Activated CD4-positive, CD25-positive, alpha-beta regulatory T cell treated with anti-CD3 and anti-CD28 coated beads, Interleukin-2, amount 50 U/mL, for 24 hours (primary cell): ENCODE measurements around the gene NSF.
A peak's percentile ranks its signal among the peaks of the same experiment; 100 is the strongest.
"Not testable (repeated sequence)": the region's sequence is repeated elsewhere in the genome, so short reads cannot be mapped to it uniquely, and the experiment has no call there.

Source experiments
- ATAC-seq, 2 donors: fragments of 150-1000 bp; cut with Tn5 transposase; one replicate each; pipeline ENCODE4 v1.10.0; 2021; ENCODE audit warnings: mild to moderate bottlenecking in 1 of 2, moderate library complexity in 1 of 2

The NSF gene

GRCh38 chr17:46628753-46629436 is 38.4 kb downstream of the NSF start:
- ATAC-seq: peak; percentile 91 to 92

- ATAC-seq: not testable (repeated sequence)
These were observed 41.7 kb downstream of the NSF start for GRCh38 chr17:46632146-46632545.

DNA sequence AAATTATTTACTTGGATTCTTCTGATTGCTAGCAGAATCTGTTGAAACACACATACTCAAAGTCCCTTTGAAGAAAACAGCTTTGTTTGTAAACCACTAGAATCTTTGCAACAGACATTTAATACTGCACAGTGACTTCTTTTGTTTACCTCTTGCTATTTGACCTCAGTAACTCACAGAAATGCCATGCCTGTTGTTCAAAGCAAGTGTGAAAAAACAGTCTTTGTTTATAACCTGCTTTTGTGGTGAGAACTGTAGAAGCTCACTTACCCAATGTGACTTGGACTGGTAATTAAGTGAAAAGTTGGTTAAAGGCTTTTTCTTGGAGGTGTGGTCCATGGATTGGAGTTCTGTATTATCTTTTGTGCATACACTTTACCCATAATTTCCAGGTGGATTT is 44.4 kb downstream of the NSF start:
- not testable (repeated sequence) for ATAC-seq

DNA sequence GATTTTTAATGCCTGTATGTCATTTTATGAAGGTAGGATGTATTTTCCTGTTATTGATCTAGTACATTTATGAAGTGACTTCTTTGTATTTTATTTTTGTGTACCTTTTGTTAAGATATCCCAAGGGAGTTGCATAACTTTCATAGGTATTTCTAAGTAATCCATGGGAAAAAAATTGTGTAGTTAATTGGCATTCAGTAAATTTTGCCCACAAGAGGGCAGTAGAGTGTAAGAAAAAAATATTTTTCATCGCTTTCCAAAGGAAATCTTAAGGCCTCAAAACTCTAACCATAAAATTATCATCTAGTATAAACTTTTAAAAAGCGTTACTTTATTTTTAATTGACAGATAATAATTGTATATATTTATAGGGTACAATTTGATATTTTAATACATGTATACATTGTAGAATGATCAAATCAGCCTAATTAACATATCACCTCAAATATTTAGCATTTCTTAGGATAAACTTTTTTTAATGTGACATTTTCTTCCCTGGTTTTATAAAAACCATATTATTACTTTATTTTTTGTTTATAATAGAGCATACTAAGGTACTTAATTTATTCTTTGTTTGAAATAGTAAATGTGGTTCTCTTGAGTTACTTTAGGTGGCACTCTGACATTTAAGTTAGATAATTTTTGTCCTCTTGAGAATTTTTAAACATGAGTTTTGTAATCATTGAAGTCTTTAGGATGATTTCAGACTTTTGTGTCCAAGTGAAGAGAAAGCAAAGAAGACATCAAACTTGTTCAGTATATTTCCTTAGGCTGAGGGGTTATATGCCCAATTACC is 51.6 kb downstream of the NSF start:
- not testable (repeated sequence) for ATAC-seq

- not testable (repeated sequence) for ATAC-seq
These were observed 56.8 kb downstream of the NSF start for GRCh38 chr17:46647251-46647650.

DNA sequence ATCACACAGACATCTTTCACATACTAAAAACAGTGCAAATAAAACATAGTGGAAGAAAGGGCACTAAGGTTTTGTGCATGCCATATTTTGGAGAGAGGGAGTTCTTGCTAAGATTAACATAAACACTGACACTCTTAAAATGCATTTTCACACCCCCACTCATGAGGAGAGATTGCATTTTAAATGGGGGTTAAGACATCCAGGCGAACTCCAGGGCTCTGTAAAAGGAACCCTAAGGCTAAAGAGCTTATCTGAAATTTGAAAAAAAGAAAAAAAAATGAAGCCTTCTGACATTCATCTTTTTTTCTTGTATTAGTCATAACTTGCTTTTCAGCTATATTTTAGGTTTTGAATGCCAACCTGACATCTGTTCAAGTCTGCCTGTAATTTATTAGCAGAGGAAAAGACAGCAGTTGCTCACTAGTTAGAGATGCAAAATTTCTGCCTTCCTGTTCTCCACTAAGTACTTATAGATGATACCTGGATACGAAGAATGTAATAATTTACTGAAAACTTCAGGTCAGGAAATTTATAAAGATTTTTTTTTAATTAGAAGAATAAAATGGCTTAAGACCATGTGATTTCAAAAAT is 57.3 kb downstream of the NSF start:
- ATAC-seq: not testable (repeated sequence)

GRCh38 chr17:46649246-46649645 is 58.8 kb downstream of the NSF start:
- ATAC-seq: not testable (repeated sequence)

GRCh38 chr17:46652024-46652643 is 61.7 kb downstream of the NSF start:
- not testable (repeated sequence) for ATAC-seq

GRCh38 chr17:46658235-46658634 is 67.8 kb downstream of the NSF start:
- ATAC-seq: not testable (repeated sequence)

DNA sequence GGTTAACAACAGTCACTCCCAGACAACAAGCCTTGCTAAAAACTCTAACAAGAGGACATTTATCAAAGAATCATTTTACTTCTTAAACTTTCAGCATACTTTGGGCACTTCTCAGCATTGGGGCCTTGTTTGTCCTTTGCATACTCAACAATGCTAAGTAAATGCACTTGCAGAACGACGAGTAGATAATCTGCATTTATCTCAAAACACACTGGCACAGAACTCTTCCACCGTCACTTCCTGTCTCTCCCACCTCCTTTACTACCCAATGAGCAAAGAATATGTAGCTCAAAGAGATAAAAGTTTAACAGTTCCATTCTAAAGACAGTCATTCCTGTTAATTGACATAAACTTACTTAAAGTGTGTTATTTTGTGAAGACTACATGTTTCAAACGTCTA is 69.2 kb downstream of the NSF start:
- not testable (repeated sequence) for ATAC-seq

DNA sequence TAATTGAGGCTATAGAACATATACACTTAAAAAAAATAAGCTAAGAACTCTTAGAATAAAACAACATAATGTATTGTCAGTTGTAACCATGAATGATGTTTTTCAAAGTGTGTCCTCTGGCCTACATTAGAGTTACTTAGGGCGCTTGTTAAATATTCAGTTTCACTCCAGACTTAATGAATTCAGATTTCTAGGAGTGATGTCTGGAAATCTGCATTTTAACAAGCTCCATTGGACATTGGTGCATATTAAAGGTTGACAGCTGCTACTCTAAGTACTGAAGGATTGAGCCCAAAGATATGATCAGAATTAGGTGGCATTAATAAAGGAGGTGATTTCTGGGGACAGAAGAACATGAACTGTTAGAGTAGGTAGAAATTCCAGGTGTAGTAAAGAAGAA is 72.7 kb downstream of the NSF start:
- not testable (repeated sequence) for ATAC-seq

GRCh38 chr17:46663552-46663951 is 73.1 kb downstream of the NSF start:
- not testable (repeated sequence) for ATAC-seq

- ATAC-seq: not testable (repeated sequence)
These were observed 75.5 kb downstream of the NSF start for GRCh38 chr17:46665969-46666368.

DNA sequence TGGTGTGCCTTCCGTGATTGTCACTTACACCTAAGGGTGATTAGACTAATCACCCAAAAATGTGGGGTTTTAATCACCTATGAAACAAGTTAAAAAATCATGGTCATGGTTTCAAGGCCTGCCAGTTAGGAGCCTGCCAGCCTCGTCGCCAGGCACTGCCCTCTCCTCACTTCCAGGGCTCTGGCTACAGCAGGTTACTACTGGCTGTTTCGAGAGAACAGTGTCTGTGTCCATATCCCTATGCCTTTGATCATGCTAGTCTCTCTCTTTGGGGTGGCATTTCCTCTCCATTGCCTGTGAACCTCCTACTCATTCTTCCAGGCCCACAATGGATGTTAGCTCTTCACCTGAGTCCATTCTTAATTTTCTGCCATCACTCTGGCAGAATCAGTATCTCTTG is 80.3 kb downstream of the NSF start:
- ATAC-seq: not testable (repeated sequence)

DNA sequence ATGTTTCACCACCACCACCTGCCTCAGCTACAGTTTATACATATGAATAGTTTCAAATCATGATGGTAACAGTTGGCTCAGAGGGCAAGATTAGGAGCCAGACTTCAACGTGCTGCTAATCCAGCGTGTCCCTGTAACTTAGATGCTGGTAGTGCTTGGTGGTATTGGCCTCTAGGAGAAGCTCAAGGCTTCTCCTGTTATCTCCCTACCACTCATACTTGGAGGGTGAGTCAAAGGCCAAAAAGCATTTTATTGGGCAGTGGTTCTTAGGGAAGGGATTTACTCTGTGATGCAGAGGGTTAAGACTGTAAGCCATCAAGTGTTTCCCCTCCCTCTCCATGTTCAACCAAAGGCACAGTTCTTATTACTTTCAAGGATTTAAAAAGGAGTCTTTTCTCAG is 82.3 kb downstream of the NSF start:
- not testable (repeated sequence) for ATAC-seq

DNA sequence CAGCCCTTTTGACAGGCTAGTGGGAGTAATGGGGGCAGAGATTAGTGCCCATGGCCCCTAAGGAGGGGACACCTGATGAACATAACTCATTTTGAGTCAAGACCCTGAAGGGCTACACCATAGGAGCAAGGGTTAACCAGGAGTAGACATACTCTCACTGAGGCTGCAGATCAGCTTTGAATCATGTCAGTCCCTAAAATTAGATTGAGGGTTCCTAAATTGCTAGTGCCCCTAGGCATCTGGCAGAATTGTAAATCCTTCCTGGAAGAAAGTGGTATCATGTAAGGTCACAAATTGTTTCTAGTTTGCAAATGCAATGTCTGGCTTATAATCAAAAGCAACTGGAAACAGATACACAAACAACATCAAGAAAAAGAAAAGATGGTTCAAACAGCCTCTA is 87.3 kb downstream of the NSF start:
- ATAC-seq: not testable (repeated sequence)

- ATAC-seq: not testable (repeated sequence)
These were observed 93.2 kb downstream of the NSF start for GRCh38 chr17:46683653-46684052.

DNA sequence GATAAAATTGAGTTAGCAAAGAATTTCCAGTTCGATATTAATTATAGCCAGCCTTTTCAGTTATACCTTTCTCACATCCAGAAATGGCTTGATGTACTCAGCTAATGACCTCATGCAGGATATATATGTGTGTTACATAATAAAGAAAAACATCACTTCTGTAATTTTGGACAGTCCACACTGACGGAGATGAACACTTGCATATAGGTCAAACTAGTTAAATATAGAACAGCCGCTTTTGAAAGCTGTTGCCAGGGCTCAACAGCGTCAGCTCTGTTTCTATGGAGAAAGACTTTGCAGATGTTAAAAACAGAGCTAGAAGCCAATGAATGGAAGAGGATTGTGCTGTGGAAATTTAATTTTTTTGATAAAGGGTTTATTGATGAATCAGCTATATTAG is 94.8 kb downstream of the NSF start:
- not testable (repeated sequence) for ATAC-seq

- not testable (repeated sequence) for ATAC-seq
These were observed 101.7 kb downstream of the NSF start for GRCh38 chr17:46692196-46692595.

DNA sequence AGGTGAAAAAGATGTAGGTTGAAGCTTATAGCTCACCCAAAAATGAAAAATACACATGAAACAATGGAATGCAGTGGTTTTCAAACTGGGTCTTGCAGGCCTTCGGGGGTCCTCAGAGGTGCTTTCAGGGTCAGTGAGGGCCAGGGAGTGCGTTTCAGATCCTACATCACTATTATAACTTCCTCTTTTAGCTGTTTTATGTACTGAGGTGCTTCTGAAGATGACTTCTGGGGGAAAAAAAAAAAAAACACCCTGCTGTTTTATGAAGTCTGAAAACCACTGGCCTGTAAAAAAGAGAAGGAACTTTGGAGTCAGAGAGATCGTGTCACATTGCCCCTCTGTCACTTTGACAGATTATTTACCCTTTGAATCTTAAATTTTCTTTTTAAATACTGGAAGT is 102.8 kb downstream of the NSF start:
- ATAC-seq: not testable (repeated sequence)

DNA sequence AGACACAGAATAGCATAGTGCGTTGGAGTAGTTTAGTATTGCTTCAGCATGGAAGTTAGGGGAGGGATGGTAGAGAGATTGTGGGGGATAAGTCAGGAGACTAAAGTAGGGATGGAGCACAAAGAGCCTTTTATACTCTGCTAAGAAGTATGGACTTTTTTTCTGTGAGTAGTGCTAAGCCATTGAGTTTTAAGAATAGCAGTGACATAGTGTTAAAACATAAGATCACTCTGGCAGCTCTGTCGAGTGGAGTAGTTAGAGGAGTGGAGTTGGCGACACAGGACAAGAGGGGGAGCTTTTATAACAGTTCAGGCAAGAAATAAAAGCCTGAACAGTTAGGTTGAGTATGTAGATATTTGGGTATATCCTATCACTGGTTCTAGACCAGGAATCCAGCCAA is 106.1 kb downstream of the NSF start:
- not testable (repeated sequence) for ATAC-seq

DNA sequence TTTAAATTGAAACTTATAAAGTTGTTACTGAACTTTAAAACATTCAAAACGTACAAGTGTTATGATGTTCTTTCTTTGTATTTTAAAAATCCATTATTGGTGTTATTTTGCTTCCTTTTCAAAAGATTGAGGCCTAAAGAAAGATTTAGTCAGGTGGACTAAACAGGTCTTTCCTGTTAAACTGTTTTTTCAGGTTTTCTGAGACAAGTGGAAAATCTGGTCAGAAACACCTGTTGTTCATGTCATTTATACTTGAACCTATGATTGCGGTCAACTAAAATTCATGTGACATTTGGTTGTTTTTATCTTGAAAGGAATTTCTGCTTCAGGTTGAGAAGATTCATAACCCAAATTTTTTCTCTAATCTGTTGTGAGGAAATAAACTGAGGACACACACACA is 108.5 kb downstream of the NSF start:
- ATAC-seq: not testable (repeated sequence)

DNA sequence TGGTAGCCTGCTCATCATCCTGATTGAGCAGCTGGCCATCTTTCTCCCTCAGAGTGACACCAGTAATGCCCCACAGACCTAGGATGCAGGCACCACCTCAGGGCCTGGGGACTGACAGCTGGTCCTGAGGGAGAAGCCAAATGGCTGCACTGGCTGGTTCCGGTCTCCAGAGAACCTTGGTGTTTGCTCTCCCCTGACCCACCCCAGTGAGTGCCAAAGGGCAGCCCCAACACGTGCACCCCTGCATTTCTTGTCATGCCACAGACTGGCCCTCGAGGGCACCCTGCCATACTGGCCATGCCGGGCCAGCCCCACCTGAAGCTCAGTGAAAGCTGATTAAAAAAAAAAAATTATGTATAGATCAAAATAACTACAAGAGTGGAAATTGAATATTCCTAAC is 127.5 kb downstream of the NSF start:
- no peak for ATAC-seq
